Frontal cortex (tissue), 4 donors: ENCODE results near the gene ANKRD6. TPM values are rescaled to one million over a fixed set of nuclear protein-coding genes. Genes with fewer than 3 reads are reported as not detected.

ENCODE experiments used
- DNase-seq, 2 donors: peaks; one replicate each; pipeline ENCODE4 v3.0.0; 2012; ENCODE audit warnings: low spot score in 2 of 2
- FAIRE-seq: peaks from 2 replicates; lab custom pipeline; 2012; peaks lifted over from hg19 to GRCh38; lab: Jason Lieb, UNC
- total RNA-seq: library from RNA; depleted of rRNA; stranded (reverse); fragments of >200 nt; gene quantifications from one replicate; pipeline ENCODE4 v1.2.3, GENCODE V29; 2014
- donor health status: control.
- donor health status: control.
- donor health status: control.

The ANKRD6 gene
- total RNA-seq, 1 donor from 2014 or later, result 28.9 TPM

GRCh38 chr6:89585154-89585553 is 152.2 kb downstream of the ANKRD6 start:
- FAIRE-seq (no peak), DNase-seq (no peak)

- no peak for FAIRE-seq
These were observed 156.5 kb downstream of the ANKRD6 start for GRCh38 chr6:89589297-89590025.

GRCh38 chr6:89590133-89590532 is 157.2 kb downstream of the ANKRD6 start:
- no peak for FAIRE-seq
- no peak for DNase-seq

More at GRCh38 chr6:89589297-89590025, 156.5 kb downstream of the ANKRD6 start:
- DNase-seq, result no peak

GRCh38 chr6:89591745-89592144 is 158.8 kb downstream of the ANKRD6 start:
- FAIRE-seq, result no peak
- no peak for DNase-seq

GRCh38 chr6:89596056-89596455 is 163.1 kb downstream of the ANKRD6 start:
- no peak for FAIRE-seq
- no peak for DNase-seq

- no peak for FAIRE-seq
- DNase-seq, result no peak
These were observed 163.5 kb downstream of the ANKRD6 start for GRCh38 chr6:89596484-89596883.

- DNase-seq (no peak), FAIRE-seq (no peak)
These were observed 164.4 kb downstream of the ANKRD6 start for GRCh38 chr6:89597372-89597771.

GRCh38 chr6:89597988-89598387 is 165.0 kb downstream of the ANKRD6 start:
- FAIRE-seq, result no peak
- DNase-seq, result peak; percentile 10 to 22

- FAIRE-seq, result no peak
These were observed 166.8 kb downstream of the ANKRD6 start for GRCh38 chr6:89599727-89600126.

GRCh38 chr6:89602166-89602565 is 169.2 kb downstream of the ANKRD6 start:
- FAIRE-seq (no peak), DNase-seq (no peak)

More at GRCh38 chr6:89599727-89600126, 166.8 kb downstream of the ANKRD6 start:
- no peak for DNase-seq

- no peak for FAIRE-seq
- no peak for DNase-seq
These were observed 171.7 kb downstream of the ANKRD6 start for GRCh38 chr6:89604653-89605052.

- DNase-seq, result no peak
- no peak for FAIRE-seq
These were observed 172.9 kb downstream of the ANKRD6 start for GRCh38 chr6:89605861-89606260.

- FAIRE-seq, result no peak
- DNase-seq, result peak in 1 of 2 donors; percentile 25
These were observed 177.2 kb downstream of the ANKRD6 start for GRCh38 chr6:89610149-89610642.

GRCh38 chr6:89611666-89612065 is 178.7 kb downstream of the ANKRD6 start:
- FAIRE-seq, result no peak
- DNase-seq, result no peak

GRCh38 chr6:89612121-89612520 is 179.2 kb downstream of the ANKRD6 start:
- no peak for DNase-seq
- FAIRE-seq, result no peak

GRCh38 chr6:89613790-89614189 is 180.8 kb downstream of the ANKRD6 start:
- DNase-seq (no peak), FAIRE-seq (no peak)

GRCh38 chr6:89615882-89616281 is 182.9 kb downstream of the ANKRD6 start:
- FAIRE-seq (no peak), DNase-seq (no peak)

GRCh38 chr6:89616531-89616930 is 183.6 kb downstream of the ANKRD6 start:
- DNase-seq (no peak), FAIRE-seq (no peak)

GRCh38 chr6:89618026-89618425 is 185.1 kb downstream of the ANKRD6 start:
- no peak for FAIRE-seq
- no peak for DNase-seq

GRCh38 chr6:89619567-89619966 is 186.6 kb downstream of the ANKRD6 start:
- FAIRE-seq, result no peak

GRCh38 chr6:89623749-89624148 is 190.8 kb downstream of the ANKRD6 start:
- no peak for FAIRE-seq
- DNase-seq, result no peak

More at GRCh38 chr6:89619567-89619966, 186.6 kb downstream of the ANKRD6 start:
- DNase-seq, result no peak

- DNase-seq (peak in 1 of 2 donors; percentile 19), FAIRE-seq (no peak)
These were observed 197.5 kb downstream of the ANKRD6 start for GRCh38 chr6:89630488-89630887.
